HG03139 (cell line): ENCODE results near the gene HOXD12.

Source experiments
- ATAC-seq: cut with Tn5 transposase; IDR thresholded peaks from one replicate; pipeline ENCODE4 v1.9.1; 2021; ENCODE audit not compliant: unreplicated experiment

Gene HOXD12

DNA sequence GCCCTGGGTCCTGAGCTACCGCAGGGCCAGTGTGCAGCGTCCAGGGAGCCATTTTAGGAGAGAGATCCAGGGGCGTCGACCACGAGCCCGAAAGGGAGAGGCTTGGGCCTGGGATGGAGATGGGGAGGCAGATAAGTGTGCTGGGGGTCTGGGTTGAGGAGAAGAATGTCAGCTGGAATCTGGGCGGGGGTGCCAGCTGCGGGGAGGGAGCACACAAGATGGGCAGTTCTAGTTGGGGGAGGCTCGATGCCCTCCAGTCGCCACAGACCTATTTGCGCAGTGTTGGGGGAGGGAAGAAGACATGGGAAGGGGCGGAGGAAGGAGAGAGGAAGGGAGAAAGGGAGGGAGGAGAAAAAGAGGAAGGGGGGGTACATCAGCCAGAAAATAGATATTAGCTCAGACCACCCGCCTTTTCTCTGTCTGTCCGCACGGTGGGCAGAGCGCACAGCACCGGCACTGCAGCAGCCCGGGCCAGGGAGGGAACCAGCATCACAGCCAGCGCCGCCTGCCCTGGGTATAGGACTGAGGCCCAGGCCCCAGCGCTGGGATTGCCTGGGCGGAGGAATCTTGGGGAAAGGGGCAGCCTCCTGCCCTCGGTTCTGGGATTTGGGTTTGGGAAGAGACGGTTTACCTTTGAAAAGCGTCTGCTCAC is 5.6 kb downstream of the HOXD12 start:
- ATAC-seq: no peak

DNA sequence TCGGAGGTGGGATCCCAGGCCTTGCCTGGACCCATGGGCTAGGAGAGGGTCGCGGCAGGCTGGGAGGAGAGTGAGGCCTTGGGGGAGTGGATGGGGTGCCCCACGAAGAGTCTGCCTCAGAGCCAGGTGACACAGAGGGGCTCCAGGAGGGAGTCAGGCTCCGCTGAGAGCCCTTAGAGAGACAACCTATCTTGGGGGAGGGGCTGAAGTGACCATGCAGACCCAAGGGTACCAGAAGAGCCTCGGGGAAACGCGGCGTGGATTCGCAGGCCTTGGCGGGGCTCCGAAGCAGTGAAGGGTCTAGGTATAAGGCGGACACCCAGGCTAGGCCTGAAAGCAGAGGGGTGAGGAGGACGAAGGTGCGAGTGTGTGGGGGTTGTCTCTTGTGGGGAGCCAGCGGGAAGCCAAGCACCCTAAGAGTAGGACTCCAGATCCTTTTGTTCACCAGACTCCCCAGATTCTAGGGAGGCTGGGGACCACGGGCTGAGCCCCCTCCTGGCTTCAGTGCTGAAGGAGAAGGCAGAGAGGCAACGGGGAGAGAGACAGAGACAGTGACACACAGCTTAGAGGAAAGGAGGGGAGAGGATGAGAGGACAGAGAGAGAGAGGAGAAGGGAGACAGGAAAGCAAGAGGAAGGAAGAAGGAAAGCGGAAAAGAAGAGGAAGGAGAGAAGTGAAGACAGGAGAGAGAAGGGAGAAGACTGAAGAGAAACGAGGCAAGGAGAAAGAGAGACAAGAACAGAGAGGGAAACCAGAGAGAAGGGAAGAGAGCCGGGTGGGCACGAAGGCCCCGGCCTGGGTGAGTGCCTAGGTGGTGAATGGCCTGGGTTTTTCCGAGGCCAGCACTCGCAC is 6.4 kb downstream of the HOXD12 start:
- no peak for ATAC-seq

DNA sequence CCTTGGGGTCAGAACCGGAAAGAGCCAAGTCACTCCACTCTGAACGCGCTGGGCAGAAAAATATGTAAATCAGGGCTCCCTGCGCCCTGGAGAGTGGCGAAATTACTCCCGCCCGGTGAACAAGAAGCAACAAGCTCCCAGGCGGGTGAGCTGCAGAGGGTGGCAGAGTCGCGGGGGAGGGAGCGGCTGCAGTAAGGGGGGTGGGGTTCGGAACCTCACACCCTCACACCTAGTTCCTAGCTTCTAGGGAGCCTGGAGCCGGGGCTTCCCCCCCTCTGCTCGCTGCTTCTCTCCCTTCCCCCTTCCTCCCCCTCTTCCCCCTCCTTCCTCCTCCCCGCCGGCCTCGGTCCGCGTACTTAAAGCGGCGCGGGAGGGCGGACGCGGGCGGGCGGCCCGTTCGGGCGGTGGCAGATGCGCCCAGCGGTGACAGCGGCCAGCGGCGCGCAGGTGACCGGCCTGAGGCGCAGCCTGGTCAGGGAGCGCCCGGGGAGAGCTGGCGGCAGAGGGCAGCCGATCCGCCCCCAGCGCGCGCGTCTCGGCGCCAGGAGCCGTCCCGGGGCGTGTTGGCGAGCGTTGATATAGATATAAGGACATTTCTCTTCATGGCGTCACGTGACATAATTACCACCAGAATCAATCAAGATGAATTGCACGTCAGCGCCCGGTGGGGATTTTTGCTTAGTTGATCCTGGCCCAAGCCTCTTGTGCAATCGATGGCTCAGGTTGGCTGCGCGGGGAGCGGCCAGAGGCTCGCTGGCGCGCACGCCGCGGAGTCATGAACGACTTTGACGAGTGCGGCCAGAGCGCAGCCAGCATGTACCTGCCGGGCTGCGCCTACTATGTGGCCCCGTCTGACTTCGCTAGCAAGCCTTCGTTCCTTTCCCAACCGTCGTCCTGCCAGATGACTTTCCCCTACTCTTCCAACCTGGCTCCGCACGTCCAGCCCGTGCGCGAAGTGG is 7.3 kb downstream of the HOXD12 start, which contains the start of gene HOXD11:
HOXD11 (plus strand) TSS at position 700 of the 959 bp plus-strand sequence; CDS start at position 776, 76 bp downstream.
- no peak for ATAC-seq

DNA sequence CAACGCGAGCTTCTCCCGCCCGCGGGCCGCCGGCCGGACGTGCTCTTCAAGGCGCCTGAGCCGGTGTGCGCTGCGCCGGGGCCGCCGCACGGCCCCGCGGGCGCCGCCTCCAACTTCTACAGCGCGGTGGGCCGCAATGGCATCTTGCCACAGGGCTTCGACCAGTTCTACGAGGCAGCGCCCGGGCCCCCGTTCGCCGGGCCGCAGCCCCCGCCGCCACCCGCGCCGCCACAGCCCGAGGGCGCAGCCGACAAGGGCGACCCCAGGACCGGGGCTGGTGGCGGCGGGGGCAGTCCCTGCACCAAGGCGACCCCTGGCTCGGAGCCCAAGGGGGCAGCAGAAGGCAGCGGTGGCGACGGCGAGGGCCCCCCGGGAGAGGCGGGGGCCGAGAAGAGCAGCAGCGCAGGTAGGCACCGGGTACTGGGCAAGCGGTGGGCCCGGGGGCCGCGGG is 8.2 kb downstream of the HOXD12 start:
- ATAC-seq: no peak

DNA sequence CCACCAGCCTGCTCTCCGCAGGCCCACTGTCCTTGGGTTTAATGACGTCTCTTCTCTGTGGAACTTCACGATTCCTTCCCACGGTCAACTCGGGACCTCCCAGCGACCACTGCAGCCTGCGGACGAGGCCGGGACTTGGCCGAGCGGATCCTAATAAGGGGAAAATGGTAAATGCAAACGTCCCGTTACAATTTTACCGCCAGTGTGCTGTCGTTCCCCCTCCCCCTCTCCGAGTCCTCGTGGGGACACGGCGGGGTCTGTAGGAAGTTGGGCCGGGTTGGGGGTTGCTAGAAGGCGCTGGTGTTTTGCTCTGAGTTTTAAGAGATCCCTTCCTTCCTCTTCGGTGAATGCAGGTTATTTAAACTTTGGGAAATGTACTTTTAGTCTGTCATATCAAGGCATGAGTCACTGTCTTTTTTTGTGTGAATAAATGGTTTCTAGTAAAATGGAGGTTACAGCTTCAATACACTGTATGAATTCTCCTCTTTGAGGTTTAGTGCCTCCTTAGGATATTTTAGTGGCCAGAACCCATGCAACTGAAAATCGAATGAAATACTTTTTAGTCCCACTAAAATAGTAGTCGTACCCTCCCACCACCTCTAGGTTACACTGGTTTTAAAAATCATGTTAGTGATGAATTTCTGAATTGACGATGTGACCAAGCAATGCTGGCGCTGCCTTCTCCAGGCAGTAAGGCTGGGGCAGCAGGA is 9.8 kb downstream of the HOXD12 start:
- ATAC-seq: no peak

DNA sequence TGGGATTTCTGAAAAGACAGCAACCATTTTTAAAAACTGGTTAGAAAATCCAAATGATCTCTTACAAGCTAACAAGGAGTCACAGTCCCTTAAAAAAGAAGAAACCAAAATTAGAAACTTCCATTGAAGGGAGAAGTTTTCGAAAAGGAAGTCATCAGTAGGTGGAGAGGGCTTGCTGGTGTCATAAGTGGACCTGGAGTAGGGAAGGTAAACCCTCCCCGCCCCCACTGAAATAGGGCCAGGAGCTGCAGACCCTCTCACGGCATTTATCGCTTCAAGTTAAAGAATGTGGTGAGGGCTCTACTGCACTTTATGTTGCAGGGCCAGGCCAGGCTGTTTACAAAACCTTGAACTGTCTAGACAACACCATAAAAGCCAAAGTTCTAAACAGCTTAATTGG is 10.4 kb downstream of the HOXD12 start:
- ATAC-seq: no peak

DNA sequence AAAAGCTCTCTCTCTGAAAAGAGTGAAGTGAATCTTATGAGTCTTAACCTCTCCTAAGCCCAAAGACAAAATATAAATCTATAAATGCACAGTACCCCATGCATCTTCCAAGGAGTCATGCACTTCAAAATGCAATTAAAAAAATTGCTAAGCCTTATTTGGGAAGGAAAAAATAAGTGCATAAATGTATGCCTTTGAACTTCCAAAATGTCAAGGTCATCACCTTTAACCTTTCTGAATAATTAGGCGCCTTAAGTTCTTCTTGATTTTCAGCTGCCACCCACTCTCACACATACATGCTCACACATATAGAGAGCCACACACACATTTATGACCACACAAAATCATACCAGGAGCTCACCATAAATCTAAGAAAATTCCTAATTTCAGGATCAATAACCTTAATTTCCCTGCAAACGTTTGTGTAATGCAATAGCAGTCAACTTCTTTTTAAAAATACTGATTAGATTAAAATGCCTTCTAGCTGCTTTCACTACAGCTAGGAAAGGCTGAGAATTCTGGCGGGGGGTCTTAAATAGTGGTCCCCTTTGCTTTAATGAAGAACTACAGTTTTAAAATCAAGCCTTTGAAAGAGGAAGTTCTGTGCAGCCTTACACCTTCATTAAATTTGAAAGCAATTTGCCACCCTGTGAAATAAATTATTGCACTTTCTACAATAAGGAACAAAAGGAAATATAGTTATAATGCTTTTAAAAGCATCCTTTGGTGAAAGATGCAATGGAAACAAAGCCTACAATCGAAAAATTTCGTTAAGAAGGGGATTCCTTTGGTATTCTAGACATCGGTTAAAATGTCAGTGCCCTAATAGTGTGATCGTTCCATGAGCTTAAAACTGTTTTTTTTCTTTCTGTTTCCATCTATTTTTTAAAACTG is 11.1 kb downstream of the HOXD12 start:
- no peak for ATAC-seq

DNA sequence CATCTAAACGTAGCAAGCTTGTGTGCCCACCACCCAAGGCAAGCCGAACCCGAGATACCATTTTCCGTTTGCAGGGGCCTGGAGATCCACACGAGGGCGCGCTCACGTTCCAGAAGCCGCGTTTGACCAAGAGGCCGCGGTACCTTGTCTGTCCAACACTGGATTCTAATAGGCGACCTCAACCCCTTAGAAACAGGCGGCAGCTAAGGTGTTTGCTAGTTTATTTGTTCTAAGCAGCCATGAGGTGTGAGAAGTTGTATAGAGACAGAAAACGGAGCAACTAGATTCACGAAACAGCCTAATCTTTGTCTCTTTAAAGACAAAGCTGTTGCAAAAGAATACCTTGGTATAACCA is 11.7 kb downstream of the HOXD12 start:
- ATAC-seq: no peak

DNA sequence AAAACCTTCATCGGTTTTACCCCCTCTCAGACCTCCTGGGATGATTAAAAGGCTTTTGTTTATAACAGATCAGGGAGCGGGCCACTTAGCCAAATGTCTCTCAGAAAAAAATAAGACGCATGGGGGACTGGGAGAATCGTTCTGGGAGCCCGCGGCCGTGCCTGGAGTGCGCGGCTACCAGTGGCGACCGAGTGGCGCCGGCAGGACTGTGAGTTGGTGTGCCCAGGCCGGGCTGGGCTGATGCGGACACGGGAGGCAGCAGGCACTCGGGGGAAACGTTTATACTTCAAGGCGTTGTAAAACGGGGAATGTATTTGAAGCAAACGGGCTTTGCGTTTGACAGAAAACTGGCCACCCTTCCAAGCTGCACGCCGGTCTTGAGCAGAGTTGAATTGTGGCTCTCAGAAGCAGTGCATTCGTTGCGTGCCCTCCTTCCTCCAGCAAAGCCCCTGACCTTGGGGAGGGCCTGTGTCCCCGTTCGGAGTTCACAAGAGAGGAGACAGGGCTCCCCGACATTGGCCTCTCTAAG is 12.3 kb downstream of the HOXD12 start:
- no peak for ATAC-seq

DNA sequence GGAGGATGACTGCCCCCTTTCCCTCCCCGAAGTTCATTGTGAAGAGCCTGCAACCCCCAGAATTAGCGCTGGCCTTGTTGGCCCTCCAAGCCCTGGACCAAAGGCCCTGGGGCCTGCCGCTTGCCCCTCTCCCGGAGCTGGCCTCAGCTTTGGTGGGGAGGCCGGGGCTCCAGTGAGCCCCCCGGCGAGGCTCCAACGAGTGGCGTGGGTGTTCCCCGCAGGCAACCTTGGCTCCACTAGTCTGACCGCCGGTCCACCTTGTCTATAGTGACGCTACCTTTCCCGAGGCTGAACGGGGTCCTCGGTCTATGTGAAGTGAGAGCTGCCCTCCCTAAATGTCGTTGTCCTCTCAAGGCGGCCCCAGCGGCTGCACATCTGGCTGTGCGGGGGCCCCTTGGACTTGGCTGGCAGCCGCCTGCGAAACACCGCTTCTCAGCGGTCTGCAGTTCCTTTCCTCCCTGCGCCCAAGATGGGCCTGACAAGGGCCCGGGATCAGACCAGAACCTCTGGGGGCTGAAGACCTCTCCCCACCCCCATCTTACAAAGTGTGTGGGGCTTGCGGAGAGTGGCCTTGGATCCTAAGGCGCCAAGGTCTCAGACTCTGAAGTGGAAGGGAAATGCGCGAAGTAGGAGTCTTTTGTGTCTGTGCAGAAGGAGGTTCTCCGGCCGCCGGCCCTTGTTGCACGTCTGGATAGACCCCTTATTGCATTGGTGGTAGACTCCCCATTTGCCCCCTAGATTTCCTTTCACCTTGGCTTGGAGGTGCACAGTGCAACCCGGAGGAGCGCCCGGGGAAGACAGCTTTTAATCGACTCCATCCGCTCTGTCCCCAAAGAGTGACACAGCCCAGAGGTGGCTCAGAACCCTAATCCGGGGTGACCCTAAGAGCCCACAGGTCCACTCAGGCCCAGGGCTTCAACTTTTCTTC is 13.0 kb downstream of the HOXD12 start:
- ATAC-seq: no peak

DNA sequence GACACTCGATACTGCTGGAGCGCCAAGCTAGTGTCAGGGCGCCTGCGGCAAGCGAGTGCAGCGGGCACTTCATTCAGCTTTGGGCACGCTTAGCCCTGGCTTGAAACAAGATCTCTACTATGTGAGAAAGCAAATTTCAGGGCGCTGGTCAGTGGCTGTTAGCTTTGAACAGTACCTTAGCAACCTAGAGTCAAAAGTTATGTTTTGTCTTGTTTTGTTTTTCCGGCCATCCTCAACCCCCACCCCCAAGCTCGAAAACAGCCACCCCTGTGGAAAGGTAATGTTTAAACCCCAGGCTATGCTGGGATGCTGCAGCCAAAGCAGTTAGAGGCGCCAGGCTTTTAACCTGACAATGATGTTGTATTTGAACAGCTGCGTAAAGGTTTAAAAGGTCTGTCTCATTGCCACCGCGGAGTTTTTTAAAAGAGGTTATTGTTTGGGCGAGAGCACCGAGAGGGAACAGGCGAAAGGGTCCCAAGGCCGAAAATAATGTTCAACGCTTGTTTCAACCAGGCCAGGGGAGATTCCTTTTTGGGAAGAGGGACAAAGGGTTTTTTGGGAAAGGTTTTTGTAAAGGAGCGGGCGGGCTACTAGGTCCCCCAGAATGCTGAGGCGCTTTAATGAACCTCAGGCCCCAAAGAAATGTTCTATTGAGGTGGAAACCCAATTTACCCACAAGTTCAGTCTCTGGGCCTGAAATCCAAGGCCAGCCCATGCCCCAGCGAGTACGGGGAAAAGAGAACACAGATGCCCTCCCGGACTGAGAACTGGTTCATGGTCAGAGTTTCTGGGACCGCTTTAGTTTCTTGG is 14.7 kb downstream of the HOXD12 start:
- no peak for ATAC-seq

DNA sequence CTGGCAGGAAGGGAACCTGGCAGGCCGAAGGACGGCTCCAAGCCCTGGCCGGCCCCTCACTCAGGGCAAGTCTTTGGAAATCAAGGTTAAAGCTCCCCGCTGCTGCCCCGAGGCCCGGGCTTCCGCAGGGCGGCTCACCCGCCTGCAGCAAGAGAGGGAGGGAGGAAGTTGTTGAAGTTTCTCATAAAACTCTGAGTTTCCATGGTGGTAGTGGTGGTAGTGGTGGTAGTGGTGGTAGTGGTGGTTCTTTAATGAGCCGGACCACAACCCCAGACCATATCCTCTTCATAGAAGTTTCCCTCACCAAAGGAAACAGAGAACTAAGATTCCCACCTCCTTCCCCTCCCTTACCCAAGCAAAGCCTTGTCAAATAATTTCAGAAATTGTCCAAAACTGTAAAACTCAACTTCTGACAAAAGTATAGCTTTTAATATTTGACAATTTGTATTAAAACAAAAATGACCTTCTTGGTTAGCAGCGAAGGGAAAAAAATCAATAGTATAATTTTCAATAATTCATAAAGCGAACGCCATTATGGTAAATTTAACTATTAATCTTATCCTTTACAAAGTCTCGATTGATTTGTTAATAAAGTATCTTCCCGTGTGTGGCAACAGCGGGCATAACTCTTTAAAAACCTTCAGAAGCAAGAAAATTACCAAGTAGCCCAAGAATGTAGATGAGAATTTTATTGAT is 15.5 kb downstream of the HOXD12 start:
- ATAC-seq: no peak

DNA sequence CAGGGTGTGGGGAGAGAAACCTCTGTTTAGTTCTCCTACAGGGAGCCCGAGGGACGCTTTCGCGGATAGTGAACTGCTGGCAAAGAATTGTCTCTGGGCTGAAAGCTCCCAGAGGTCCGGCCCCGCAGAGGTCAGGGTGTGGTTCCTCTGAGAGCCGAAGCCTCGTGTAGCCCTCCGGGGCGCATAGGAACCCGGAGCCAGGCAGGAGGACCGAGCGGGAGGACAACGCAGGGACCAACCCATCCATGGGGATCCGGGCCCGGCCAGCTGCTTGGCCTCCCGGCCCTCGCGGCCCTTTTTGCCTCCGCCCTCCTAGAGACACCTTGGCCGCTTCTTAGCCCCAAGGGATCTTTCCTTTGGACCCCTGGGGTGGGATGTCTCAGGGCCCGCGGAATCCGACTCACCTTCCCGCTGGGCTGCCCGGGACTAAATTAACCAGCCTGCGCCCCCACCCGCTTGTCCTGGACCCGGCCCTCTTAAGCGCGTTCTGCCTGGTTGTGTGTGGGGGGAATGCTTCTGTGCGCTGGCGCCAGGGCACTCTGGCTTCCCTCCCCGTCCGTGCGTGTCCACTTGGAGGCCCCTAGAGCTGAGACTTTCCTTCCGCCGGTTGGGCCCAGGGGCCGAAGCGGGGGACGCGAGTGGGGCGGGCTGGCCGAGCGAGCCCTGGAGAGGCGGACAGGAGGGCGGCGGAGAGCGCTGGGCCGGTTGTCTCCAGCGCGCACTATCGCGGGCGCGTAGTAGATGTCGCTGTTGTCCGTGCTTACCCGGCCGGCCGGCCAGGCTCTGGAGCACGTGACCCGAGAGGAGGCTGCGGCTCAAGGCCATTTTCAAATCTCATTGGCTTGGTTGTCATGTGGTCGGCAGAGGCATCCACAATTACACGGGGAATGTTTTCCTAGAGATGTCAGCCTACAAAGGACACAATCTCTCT is 16.6 kb downstream of the HOXD12 start, which contains the start of gene HOXD10:
HOXD10 (plus strand) TSS at position 896 of the 931 bp plus-strand sequence. CDS start 56 bp downstream, outside the sequence.
- ATAC-seq: no peak

DNA sequence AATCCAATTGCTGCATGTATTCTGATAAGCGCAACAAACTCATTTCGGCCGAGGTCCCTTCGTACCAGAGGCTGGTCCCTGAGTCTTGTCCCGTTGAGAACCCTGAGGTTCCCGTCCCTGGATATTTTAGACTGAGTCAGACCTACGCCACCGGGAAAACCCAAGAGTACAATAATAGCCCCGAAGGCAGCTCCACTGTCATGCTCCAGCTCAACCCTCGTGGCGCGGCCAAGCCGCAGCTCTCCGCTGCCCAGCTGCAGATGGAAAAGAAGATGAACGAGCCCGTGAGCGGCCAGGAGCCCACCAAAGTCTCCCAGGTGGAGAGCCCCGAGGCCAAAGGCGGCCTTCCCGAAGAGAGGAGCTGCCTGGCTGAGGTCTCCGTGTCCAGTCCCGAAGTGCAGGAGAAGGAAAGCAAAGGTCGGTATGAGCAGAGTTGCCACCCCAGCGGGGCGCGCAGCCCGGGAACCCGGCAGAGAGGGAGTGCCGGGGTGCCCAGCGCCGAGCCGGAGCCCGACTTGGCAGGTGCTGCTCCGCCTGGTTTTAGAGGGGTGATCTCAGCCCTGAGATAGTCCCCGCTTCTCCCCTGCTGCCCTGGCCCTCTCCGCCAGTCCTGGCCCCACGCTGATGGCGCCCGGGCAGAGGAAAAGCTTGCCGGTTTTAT is 17.7 kb downstream of the HOXD12 start:
- ATAC-seq: no peak

DNA sequence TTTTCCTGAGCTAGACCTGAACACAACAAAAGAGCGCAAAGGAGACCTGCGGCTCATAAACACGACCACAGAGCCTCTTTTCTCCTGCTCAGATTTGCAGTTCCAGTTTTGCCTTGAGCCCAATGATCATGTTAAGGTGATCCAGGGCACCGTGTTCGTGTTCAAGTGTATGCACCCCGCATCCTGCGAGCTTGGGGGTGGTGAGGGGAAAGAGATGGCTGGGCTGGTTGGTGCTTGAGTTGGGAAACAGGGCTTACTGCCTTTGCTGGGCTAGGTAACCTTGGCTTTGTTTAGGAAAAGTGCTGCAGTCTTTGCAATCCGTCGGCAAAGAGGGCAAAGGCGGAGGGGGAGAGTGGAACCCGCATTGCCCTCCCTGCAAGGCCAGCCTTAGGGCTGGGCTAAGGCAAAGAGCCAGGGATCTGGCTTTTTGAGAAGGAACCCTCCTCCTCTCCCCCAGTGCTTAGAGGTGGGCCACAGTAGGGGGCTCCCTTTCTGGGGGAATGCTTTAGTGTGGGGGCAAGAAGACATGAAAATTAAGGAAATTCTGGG is 18.3 kb downstream of the HOXD12 start:
- no peak for ATAC-seq
